Thyroid gland (tissue), 4 donors: ENCODE measurements around the gene DAGLA.

Experiments used
- CTCF ChIP-seq, 6 experiments: fragments of 200-600 bp in 3 of 6; fragments of 450-650 bp in 3 of 6; sonication (generic) in 3 of 6; IDR thresholded peaks; one replicate each; pipeline ENCODE4 v1.5.1; 2016 to 2019; ENCODE audit warnings: antibody characterized with exemption in 6 of 6, mild to moderate bottlenecking in 2 of 6, inconsistent platforms in 1 of 6, moderate library complexity in 1 of 6
- POLR2A ChIP-seq, 2 donors: fragments of 450-650 bp; IDR thresholded peaks; one replicate each; pipeline ENCODE4 v1.6.1; 2017; ENCODE audit warnings: antibody characterized with exemption in 2 of 2, mild to moderate bottlenecking in 2 of 2, moderate library complexity in 1 of 2

- TF ChIP-seq CTCF (IDR thresholded peaks at IDR 0.05) = no peak
- TF ChIP-seq POLR2A (IDR thresholded peaks at IDR 0.05) = no peak
These were observed 70.6 kb downstream of the DAGLA start for GRCh38 chr11:61750631-61751273.
